HG03025 (cell line): Measurements from ENCODE around the gene TP53RK.

Experiments used
- ATAC-seq: cut with Tn5 transposase; IDR thresholded peaks from one replicate; pipeline ENCODE4 v1.9.1; 2021; ENCODE audit warnings: mild to moderate bottlenecking, moderate library complexity; ENCODE audit not compliant: unreplicated experiment, low FRiP score

Gene TP53RK

GRCh38 chr20:46641424-46641823, 47.8 kb downstream of the TP53RK start:
- no peak for ATAC-seq

- ATAC-seq, result no peak
Measured at GRCh38 chr20:46640536-46641311, 48.5 kb downstream of the TP53RK start.

- ATAC-seq, result no peak
Measured at GRCh38 chr20:46640044-46640443, 49.2 kb downstream of the TP53RK start.

- ATAC-seq, result no peak
Measured at GRCh38 chr20:46639587-46639986, 49.7 kb downstream of the TP53RK start.

- ATAC-seq, result no peak
Measured at GRCh38 chr20:46638898-46639274, 50.4 kb downstream of the TP53RK start.

GRCh38 chr20:46638134-46638897, 50.9 kb downstream of the TP53RK start:
- no peak for ATAC-seq

- ATAC-seq, result no peak
Measured at GRCh38 chr20:46637427-46638133, 51.7 kb downstream of the TP53RK start.

GRCh38 chr20:46637020-46637419, 52.2 kb downstream of the TP53RK start:
- ATAC-seq, result no peak

GRCh38 chr20:46636514-46636913, 52.7 kb downstream of the TP53RK start:
- no peak for ATAC-seq

- ATAC-seq, result no peak
Measured at GRCh38 chr20:46635514-46636136, 53.6 kb downstream of the TP53RK start.

- ATAC-seq, result no peak
Measured at GRCh38 chr20:46634528-46634927, 54.7 kb downstream of the TP53RK start.
